HEK293 (cell line): ENCODE data around the gene INKA2.

Experiments used
- CTCF ChIA-PET: fragments of 350-600 bp; formaldehyde crosslinking; extraction: SDS; loops from one replicate; lab custom pipeline; 2021; ENCODE audit warnings: antibody characterized with exemption; lab: Yijun Ruan, JAX
- POLR2A ChIA-PET: fragments of 300-600 bp; formaldehyde crosslinking; extraction: SDS; loops from one replicate; lab custom pipeline; 2020; ENCODE audit warnings: antibody characterized with exemption, inconsistent platforms; lab: Yijun Ruan, JAX
- H3K27ac ChIP-seq: fragments of 200-500 bp; sonication (Bioruptor generic); 2 replicates; pipeline ENCODE4 v1.5.1; 2014; ENCODE audit warnings: low read depth, low read length, control low read depth, inconsistent platforms; ENCODE audit errors: extremely low read depth
- H3K36me3 ChIP-seq, 2 experiments: fragments of 200-500 bp in 1 of 2; sonication (Bioruptor generic) in 1 of 2; 1 replicate in 1 of 2; 2 replicates in 1 of 2; pipeline ENCODE4 v1.5.1; 2014 to 2017; ENCODE audit warnings: inconsistent platforms in 2 of 2, low read length in 2 of 2; ENCODE audit not compliant: control insufficient read depth in 2 of 2, insufficient read depth in 1 of 2
- H3K4me1 ChIP-seq: fragments of 200-500 bp; sonication (Bioruptor generic); 2 replicates; pipeline ENCODE4 v1.5.1; 2014; ENCODE audit warnings: mild to moderate bottlenecking, low read length, inconsistent platforms; ENCODE audit not compliant: control insufficient read depth, insufficient read depth
- H3K4me3 ChIP-seq: 2 replicates; pipeline ENCODE4 v1.5.1; 2011; ENCODE audit warnings: low read depth, mild to moderate bottlenecking, control low read depth, low read length, moderate library complexity
- H3K9me3 ChIP-seq: fragments of 200-500 bp; sonication (Bioruptor generic); 2 replicates; pipeline ENCODE4 v1.5.1; 2014; ENCODE audit warnings: low read depth, low read length, inconsistent platforms; ENCODE audit not compliant: control insufficient read depth, insufficient read depth
- HOXC10 ChIP-seq: sonication (generic); formaldehyde crosslinking; IDR thresholded peaks from 2 replicates; pipeline ENCODE4 v1.8.1; 2023; ENCODE audit warnings: mild to moderate bottlenecking, missing genetic modification reagents
- KLF1 ChIP-seq: fragments of 450-650 bp; formaldehyde crosslinking; IDR thresholded peaks from 2 replicates; pipeline ENCODE4 v1.5.1; 2016; ENCODE audit warnings: missing biosample characterization, missing genetic modification characterization
- KLF7 ChIP-seq: fragments of 450-650 bp; formaldehyde crosslinking; IDR thresholded peaks from 2 replicates; pipeline ENCODE4 v1.5.1; 2016; ENCODE audit warnings: missing biosample characterization, missing genetic modification characterization, borderline replicate concordance
- MEIS1 ChIP-seq: sonication (generic); formaldehyde crosslinking; IDR thresholded peaks from 2 replicates; pipeline ENCODE4 v1.8.1; 2022; ENCODE audit warnings: missing genetic modification reagents, mild to moderate bottlenecking, borderline replicate concordance
- ZBTB44 ChIP-seq: fragments of 450-650 bp; IDR thresholded peaks from 2 replicates; pipeline ENCODE4 v1.5.1; 2018; ENCODE audit warnings: missing biosample characterization, mild to moderate bottlenecking, missing genetic modification characterization
- ZFP41 ChIP-seq: fragments of 450-650 bp; formaldehyde crosslinking; IDR thresholded peaks from 2 replicates; pipeline ENCODE4 v1.5.1; 2016; ENCODE audit warnings: missing biosample characterization, missing genetic modification characterization, borderline replicate concordance
- ZNF202 ChIP-seq: fragments of 450-650 bp; formaldehyde crosslinking; IDR thresholded peaks from 2 replicates; pipeline ENCODE4 v1.5.1; 2016; ENCODE audit warnings: missing biosample characterization, missing genetic modification characterization, borderline replicate concordance
- ZNF449 ChIP-seq: fragments of 450-650 bp; formaldehyde crosslinking; IDR thresholded peaks from 2 replicates; pipeline ENCODE4 v1.5.1; 2017; ENCODE audit warnings: missing biosample characterization, mild to moderate bottlenecking, missing genetic modification characterization, moderate library complexity
- ZNF530 ChIP-seq: fragments of 450-650 bp; formaldehyde crosslinking; IDR thresholded peaks from 2 replicates; pipeline ENCODE4 v1.5.1; 2016; ENCODE audit warnings: low read depth, missing biosample characterization, missing genetic modification characterization
- ZNF558 ChIP-seq: fragments of 450-650 bp; formaldehyde crosslinking; IDR thresholded peaks from 2 replicates; pipeline ENCODE4 v1.5.1; 2016; ENCODE audit warnings: missing biosample characterization, missing genetic modification characterization
- ZNF561 ChIP-seq: fragments of 450-650 bp; IDR thresholded peaks from 2 replicates; pipeline ENCODE4 v1.5.1; 2018; ENCODE audit warnings: missing biosample characterization, missing genetic modification characterization, borderline replicate concordance
- ZNF623 ChIP-seq: fragments of 450-650 bp; formaldehyde crosslinking; IDR thresholded peaks from 2 replicates; pipeline ENCODE4 v1.5.1; 2016; ENCODE audit warnings: missing biosample characterization, missing genetic modification characterization
- ZNF747 ChIP-seq: fragments of 450-650 bp; formaldehyde crosslinking; IDR thresholded peaks from 2 replicates; pipeline ENCODE4 v1.5.1; 2016; ENCODE audit warnings: missing biosample characterization, missing genetic modification characterization
- ZNF76 ChIP-seq: fragments of 450-650 bp; formaldehyde crosslinking; IDR thresholded peaks from 2 replicates; pipeline ENCODE4; 2016; ENCODE audit warnings: low read depth, missing biosample characterization, missing genetic modification characterization, borderline replicate concordance
- ZNF785 ChIP-seq: fragments of 450-650 bp; formaldehyde crosslinking; IDR thresholded peaks from 2 replicates; pipeline ENCODE4 v1.5.1; 2016; ENCODE audit warnings: missing biosample characterization, missing genetic modification characterization
- TF ChIP-seq, protein P1 (sequence below): fragments of 450-650 bp; formaldehyde crosslinking; IDR thresholded peaks from 2 replicates; pipeline ENCODE4 v1.5.1; 2016; ENCODE audit warnings: missing biosample characterization, missing genetic modification characterization, low read depth
- TF ChIP-seq, protein P2 (sequence below): fragments of 450-650 bp; formaldehyde crosslinking; IDR thresholded peaks from 2 replicates; pipeline ENCODE4 v1.5.1; 2016; ENCODE audit warnings: missing biosample characterization, missing genetic modification characterization
- TF ChIP-seq, protein P3 (sequence below): IDR thresholded peaks from 2 replicates; pipeline ENCODE4 v1.6.1; 2011; ENCODE audit warnings: mild to moderate bottlenecking, low read depth, low read length, borderline replicate concordance
- TF ChIP-seq, protein P4 (sequence below): fragments of 450-650 bp; formaldehyde crosslinking; IDR thresholded peaks from 2 replicates; pipeline ENCODE4 v1.5.1; 2016; ENCODE audit warnings: missing biosample characterization, missing genetic modification characterization

Gene INKA2

GRCh38 chr1:111734856-111735255 lies 4.3 kb downstream of the INKA2 start:
- ChIA-PET CTCF (interaction anchor here (1.4 to 6.0 kb wide), 3 partner anchors 11 to 21 kb away, joined by 3 to 44 read pairs (median 4); no protein-coding TSS in a partner anchor), POLR2A (no interaction called here)
- H3K4me3 ChIP-seq, result no peak overlapping the region
- TF ChIP-seq ZNF202 (no peak), KLF7 (tag by site-specific recombination) (no peak), ZNF76 (tag by site-specific recombination) (no peak), ZNF785 (tag by site-specific recombination) (no peak), ZFP41 (no peak), MEIS1 (CRISPR knock-in tag) (no peak)
- TF ChIP-seq, protein P1, sequence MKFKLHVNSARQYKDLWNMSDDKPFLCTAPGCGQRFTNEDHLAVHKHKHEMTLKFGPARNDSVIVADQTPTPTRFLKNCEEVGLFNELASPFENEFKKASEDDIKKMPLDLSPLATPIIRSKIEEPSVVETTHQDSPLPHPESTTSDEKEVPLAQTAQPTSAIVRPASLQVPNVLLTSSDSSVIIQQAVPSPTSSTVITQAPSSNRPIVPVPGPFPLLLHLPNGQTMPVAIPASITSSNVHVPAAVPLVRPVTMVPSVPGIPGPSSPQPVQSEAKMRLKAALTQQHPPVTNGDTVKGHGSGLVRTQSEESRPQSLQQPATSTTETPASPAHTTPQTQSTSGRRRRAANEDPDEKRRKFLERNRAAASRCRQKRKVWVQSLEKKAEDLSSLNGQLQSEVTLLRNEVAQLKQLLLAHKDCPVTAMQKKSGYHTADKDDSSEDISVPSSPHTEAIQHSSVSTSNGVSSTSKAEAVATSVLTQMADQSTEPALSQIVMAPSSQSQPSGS, result peak; percentile 69; the same call in 1 of the 2 replicates
- TF ChIP-seq, protein P2, sequence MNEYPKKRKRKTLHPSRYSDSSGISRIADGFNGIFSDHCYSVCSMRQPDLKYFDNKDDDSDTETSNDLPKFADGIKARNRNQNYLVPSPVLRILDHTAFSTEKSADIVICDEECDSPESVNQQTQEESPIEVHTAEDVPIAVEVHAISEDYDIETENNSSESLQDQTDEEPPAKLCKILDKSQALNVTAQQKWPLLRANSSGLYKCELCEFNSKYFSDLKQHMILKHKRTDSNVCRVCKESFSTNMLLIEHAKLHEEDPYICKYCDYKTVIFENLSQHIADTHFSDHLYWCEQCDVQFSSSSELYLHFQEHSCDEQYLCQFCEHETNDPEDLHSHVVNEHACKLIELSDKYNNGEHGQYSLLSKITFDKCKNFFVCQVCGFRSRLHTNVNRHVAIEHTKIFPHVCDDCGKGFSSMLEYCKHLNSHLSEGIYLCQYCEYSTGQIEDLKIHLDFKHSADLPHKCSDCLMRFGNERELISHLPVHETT, result no peak
- peaks cover 21% of the 10 kb centered on the region for H3K4me1 ChIP-seq
- H3K27ac ChIP-seq, result no peak overlapping the region
- no peaks in the 10 kb centered on the region for H3K9me3 ChIP-seq
- no peaks in the 10 kb centered on the region for H3K36me3 ChIP-seq

DNA sequence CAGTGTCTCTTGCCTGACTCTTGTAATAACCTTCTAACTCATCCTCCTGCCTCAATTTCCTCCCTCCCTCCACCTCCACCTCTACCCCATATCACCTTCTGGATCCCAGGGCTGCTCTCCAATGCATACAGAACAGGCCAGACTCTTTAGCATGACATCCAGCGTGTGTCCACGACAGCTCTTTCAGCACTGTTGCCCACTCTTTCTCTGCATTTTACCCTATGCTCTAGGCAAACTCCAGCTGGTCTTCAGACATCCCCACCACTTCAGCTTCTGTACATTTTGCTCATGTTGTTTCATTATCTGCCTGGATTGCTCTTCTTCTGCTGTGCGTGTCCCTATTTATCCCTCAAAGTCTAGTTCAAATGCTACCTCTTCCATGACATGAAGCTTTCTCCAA lies 4.8 kb downstream of the INKA2 start:
- ChIA-PET POLR2A (no interaction called here), CTCF (interaction anchor here (0.6 to 6.0 kb wide), 3 partner anchors 17 to 259 kb away, joined by 4 to 44 read pairs (median 4); no protein-coding TSS in a partner anchor)
- Histone ChIP-seq H3K9me3 (no peaks in the 10 kb centered on the region), H3K27ac (no peak overlapping the region), H3K4me1 (peaks cover 21% of the 10 kb centered on the region), H3K4me3 (no peak overlapping the region), H3K36me3 (no peaks in the 10 kb centered on the region)
- TF ChIP-seq ZNF561 (tag by site-specific recombination) (no peak), KLF1 (tag by site-specific recombination) (no peak), ZNF558 (tag by site-specific recombination) (no peak), ZNF449 (no peak), HOXC10 (CRISPR knock-in tag) (no peak), ZNF623 (no peak)
- TF ChIP-seq, protein P3, sequence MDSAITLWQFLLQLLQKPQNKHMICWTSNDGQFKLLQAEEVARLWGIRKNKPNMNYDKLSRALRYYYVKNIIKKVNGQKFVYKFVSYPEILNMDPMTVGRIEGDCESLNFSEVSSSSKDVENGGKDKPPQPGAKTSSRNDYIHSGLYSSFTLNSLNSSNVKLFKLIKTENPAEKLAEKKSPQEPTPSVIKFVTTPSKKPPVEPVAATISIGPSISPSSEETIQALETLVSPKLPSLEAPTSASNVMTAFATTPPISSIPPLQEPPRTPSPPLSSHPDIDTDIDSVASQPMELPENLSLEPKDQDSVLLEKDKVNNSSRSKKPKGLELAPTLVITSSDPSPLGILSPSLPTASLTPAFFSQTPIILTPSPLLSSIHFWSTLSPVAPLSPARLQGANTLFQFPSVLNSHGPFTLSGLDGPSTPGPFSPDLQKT, result no peak
- TF ChIP-seq, protein P4, sequence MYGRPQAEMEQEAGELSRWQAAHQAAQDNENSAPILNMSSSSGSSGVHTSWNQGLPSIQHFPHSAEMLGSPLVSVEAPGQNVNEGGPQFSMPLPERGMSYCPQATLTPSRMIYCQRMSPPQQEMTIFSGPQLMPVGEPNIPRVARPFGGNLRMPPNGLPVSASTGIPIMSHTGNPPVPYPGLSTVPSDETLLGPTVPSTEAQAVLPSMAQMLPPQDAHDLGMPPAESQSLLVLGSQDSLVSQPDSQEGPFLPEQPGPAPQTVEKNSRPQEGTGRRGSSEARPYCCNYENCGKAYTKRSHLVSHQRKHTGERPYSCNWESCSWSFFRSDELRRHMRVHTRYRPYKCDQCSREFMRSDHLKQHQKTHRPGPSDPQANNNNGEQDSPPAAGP (tag by site-specific recombination), result no peak

DNA sequence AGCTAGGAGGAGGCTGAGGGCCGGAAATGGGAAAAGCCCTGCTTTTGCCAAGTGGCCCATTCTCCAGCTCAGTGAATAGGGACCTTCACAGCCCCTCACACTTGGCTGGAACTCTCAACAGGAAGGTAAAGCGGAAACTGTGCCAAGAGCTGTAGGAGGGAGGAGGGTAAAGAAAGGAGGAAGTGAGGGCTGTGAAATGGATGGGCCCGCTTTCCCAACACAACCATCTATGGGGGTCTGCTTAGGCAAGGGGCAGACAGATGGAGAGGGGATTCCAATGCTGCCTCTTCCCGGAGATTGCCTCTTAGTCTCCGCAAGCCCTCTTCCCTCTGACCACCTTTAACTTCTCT lies 5.2 kb downstream of the INKA2 start:
- H3K27ac ChIP-seq, result no peak overlapping the region
- TF ChIP-seq ZNF449 (no peak), ZNF530 (tag by site-specific recombination) (no peak), ZBTB44 (no peak), ZNF747 (tag by site-specific recombination) (no peak)
- ChIA-PET POLR2A (no interaction called here), CTCF (interaction anchor here (0.6 to 1.4 kb wide), 2 partner anchors 18 to 259 kb away, joined by 4 read pairs; no protein-coding TSS in a partner anchor)
- no peaks in the 10 kb centered on the region for H3K9me3 ChIP-seq
- H3K36me3 ChIP-seq, result no peaks in the 10 kb centered on the region
- H3K4me3 ChIP-seq, result no peak overlapping the region
- peaks cover 21% of the 10 kb centered on the region for H3K4me1 ChIP-seq
